GM12891 (cell line): Measurements from ENCODE around the gene PEX5L.

Experiments
- DNase-seq: peaks from one replicate; pipeline ENCODE4 v3.0.0; 2011; ENCODE audit warnings: low spot score; ENCODE audit not compliant: insufficient read length
- FAIRE-seq: peaks from 2 replicates; lab custom pipeline; 2011; peaks lifted over from hg19 to GRCh38; lab: Jason Lieb, UNC
- PAX5 ChIP-seq: IDR thresholded peaks from 2 replicates; pipeline ENCODE4 v1.6.1; 2011; ENCODE audit warnings: low read length, moderate library complexity, mild to moderate bottlenecking; ENCODE audit not compliant: insufficient read depth, severe bottlenecking
- POLR2A ChIP-seq: IDR thresholded peaks from 2 replicates; pipeline ENCODE4 v1.6.1; 2011; ENCODE audit warnings: low read depth, low read length, control low read depth
- POLR2AphosphoS5 ChIP-seq: IDR thresholded peaks from 2 replicates; pipeline ENCODE4 v1.6.1; 2011; ENCODE audit warnings: low read depth, low read length, control low read depth
- POU2F2 ChIP-seq: IDR thresholded peaks from 2 replicates; pipeline ENCODE4 v1.6.1; 2011; ENCODE audit warnings: low read depth, mild to moderate bottlenecking, control low read depth, low read length, moderate library complexity
- SPI1 ChIP-seq: IDR thresholded peaks from 2 replicates; pipeline ENCODE4 v1.6.1; 2011; ENCODE audit warnings: low read depth, low read length, control low read depth
- TAF1 ChIP-seq: IDR thresholded peaks from 2 replicates; pipeline ENCODE4 v1.6.1; 2011; ENCODE audit warnings: low read depth, low read length, control low read depth

The PEX5L gene

GRCh38 chr3:179837374-179837773, 199.4 kb downstream of the PEX5L start:
- TF ChIP-seq POLR2AphosphoS5, result no peak
- FAIRE-seq, result no peak
- no peak for DNase-seq

GRCh38 chr3:179833294-179833693, 203.4 kb downstream of the PEX5L start:
- no peak for TF ChIP-seq POLR2A
- no peak for TF ChIP-seq POLR2AphosphoS5
- FAIRE-seq, result no peak
- no peak for DNase-seq

- DNase-seq (no peak), FAIRE-seq (no peak)
- TF ChIP-seq POLR2A (no peak), PAX5 (no peak), POLR2AphosphoS5 (no peak), SPI1 (no peak), TAF1 (no peak), POU2F2 (no peak)
Measured at GRCh38 chr3:179832333-179832854, 204.3 kb downstream of the PEX5L start.

GRCh38 chr3:179829401-179829800, 207.3 kb downstream of the PEX5L start:
- FAIRE-seq, result no peak
- TF ChIP-seq PAX5, result no peak
- no peak for TF ChIP-seq SPI1
- no peak for TF ChIP-seq POLR2A
- TF ChIP-seq TAF1, result no peak
- TF ChIP-seq POU2F2, result no peak
- TF ChIP-seq POLR2AphosphoS5, result no peak
- DNase-seq, result no peak

GRCh38 chr3:179828738-179829137, 208.0 kb downstream of the PEX5L start:
- DNase-seq, result no peak
- no peak for FAIRE-seq
- TF ChIP-seq POLR2A (no peak), SPI1 (peak; percentile 58)

- DNase-seq, result no peak
- TF ChIP-seq TAF1 (no peak), POLR2AphosphoS5 (no peak), SPI1 (no peak), POLR2A (no peak), POU2F2 (no peak), PAX5 (no peak)
- no peak for FAIRE-seq
Measured at GRCh38 chr3:179826247-179826637, 210.5 kb downstream of the PEX5L start.

GRCh38 chr3:179825527-179826246, 211.1 kb downstream of the PEX5L start:
- no peak for TF ChIP-seq POLR2A
- TF ChIP-seq SPI1, result no peak
- TF ChIP-seq POU2F2, result no peak
- no peak for TF ChIP-seq TAF1
- no peak for TF ChIP-seq POLR2AphosphoS5
- TF ChIP-seq PAX5, result no peak
- FAIRE-seq (no peak), DNase-seq (no peak)

GRCh38 chr3:179822296-179822695, 214.4 kb downstream of the PEX5L start:
- TF ChIP-seq POLR2A (no peak), PAX5 (no peak), SPI1 (no peak), POLR2AphosphoS5 (no peak), TAF1 (no peak), POU2F2 (no peak)
- no peak for FAIRE-seq
- no peak for DNase-seq

GRCh38 chr3:179819379-179819778, 217.4 kb downstream of the PEX5L start:
- DNase-seq, result no peak
- no peak for FAIRE-seq
- TF ChIP-seq POLR2A (no peak), SPI1 (no peak), TAF1 (no peak), PAX5 (no peak), POU2F2 (no peak), POLR2AphosphoS5 (no peak)

- FAIRE-seq (no peak), DNase-seq (no peak)
- TF ChIP-seq POU2F2 (no peak), POLR2AphosphoS5 (no peak), PAX5 (no peak), POLR2A (no peak), TAF1 (no peak), SPI1 (no peak)
Measured at GRCh38 chr3:179812096-179812382, 224.7 kb downstream of the PEX5L start.
